GM18502 (cell line): ENCODE data around the gene WNK2.

ENCODE experiments used
- ATAC-seq: cut with Tn5 transposase; IDR thresholded peaks from one replicate; pipeline ENCODE4 v1.9.1; 2021; ENCODE audit warnings: mild to moderate bottlenecking; ENCODE audit not compliant: unreplicated experiment, poor library complexity

Gene WNK2

DNA sequence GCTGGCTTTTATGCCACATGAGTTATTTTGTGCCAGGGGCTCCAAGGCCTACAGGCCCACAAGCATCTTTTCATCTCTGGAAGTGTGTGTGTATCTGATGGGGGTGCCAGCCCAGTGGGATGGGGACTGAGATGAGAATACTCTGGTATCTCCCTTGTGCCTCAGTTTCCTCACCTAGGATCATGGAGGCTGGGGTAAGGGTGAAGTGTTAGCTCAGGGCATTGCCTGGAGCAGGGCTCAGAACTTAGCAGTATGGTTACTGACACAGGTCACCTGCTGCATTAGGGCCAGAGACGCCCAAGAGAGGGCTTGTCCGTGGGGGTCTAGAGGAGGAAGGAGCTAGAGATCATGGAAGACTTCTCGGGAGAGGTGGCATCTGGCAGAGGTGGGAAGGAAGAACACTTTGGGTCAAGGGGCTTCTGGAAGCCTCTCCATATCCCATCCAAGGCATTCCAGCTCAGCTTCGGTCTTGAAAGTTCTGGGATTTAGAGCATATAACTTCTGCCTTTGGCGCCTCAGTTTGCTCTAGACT lies 742 bp upstream of the WNK2 start:
- no peak for ATAC-seq

DNA sequence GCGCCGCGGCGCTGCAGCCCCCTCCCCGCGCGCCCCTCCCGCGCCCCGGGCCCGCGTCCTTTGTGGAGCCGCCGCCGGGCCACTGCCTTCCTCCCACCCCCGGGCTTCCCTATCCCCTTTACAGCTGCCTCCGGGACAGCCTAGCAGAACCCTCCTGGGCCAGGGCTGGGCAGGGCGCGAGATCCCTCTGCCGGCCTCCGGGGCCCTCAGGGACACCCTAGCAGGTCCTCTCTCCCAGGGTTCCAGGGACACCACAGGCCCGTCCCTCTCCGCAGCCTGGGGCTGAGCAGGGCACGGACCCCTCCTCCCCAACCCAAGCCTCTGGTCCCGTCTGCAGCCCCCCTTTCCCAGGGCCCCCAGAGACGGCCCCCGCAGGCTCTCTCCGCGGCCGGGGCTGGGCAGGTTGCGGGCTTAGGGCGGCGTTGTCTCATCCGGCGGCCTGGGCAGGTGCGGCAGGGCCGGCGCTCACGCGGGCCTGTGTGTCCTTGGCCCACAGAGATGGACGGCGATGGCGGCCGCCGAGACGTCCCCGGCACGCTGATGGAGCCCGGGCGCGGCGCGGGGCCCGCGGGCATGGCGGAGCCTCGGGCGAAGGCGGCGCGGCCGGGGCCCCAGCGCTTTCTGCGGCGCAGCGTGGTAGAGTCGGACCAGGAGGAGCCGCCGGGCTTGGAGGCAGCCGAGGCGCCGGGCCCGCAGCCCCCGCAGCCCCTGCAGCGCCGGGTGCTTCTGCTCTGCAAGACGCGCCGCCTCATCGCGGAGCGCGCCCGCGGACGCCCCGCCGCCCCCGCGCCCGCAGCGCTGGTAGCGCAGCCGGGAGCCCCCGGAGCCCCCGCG lies 710 bp downstream of the WNK2 start:
- ATAC-seq: no peak

DNA sequence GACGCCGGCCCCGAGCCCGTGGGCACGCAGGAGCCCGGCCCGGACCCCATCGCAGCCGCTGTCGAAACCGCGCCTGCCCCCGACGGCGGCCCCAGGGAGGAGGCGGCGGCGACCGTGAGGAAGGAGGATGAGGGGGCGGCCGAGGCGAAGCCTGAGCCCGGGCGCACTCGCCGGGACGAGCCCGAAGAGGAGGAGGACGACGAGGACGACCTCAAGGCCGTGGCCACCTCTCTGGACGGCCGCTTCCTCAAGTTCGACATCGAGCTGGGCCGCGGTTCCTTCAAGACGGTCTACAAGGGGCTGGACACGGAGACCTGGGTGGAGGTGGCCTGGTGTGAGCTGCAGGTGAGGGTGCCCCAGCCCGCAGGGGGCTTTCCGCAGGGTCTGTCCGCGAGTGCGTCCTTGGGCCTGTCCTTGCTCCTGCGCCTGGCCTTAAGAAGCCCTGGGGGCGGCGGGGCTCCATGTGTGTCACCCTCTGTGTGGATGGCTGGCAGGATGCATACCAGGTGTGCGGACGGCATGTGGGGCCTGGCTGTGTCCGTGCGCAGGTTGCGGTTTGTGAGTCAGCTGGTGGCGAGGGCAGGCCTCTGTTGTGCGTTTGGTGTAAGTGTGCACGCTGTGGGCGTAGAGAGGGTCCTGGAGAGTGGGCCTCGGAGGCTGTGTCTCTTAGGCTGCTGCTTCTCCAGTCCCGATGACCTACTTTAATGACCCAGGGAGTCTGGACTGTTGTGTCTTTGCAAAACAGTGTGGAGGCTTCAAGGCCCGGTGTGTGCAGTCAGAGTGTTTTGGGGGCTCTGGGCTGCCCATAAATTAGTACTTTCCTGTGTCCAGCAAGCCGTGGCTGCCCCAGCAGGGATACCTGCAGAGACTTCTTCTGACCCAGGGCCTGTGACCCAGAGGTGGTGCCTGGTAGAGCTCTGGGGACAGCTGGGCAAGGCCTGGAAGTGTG lies 1.6 kb downstream of the WNK2 start:
- no peak for ATAC-seq

DNA sequence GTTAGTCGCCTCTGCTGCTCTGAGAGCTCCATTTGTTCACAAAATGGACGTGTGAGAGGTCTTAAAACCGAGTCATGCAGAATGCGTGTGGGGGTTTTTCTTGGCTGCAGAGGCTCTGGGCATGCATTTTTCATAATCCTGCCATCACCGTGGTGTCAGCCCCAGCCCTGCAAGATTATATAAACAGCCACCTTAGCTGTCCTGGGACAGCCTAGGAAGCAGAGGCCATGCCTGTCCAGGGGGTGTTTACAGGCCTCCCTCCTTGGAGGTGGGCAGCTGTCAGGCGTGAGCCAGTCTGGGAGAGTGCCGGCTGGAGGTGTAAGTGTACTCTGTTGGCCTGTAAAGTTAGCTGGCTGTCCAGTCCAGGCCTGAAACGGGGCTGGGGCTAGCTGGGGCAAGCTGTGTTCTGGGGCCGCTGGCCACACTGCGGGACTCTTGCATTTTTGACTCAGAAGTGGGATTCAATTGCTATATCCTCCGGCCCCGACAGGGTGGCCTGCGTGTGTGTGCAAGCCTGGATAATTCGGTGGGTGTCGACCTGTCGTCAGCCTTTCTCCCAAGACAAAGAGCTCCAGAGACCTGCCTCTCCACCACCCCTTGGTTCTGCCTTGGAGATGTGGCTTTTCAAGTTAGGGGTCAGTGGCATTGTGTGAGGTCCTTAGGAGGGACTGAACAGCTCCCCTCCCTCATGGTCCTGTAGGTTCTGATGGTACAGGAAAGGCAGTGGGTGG lies 2.4 kb downstream of the WNK2 start:
- ATAC-seq: no peak

DNA sequence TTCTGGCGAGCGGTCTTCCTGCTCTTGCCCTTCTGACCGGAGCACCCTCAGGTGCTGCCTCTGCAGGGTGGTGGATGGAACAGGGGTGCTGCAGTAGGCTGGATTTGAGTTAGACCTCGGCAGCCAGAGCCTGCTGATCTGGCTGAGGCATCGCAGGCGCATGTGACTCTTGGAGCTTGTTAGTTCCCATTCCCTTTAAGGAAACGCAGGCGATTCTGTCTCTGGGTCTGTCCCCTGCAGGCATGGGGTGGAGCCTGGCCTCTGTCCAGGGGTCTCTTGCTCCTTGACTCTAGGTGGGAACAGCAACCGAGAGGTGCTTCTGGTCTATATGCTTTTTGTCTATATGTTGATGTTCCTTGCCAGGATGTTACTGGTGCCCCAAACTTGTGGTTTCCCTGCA lies 3.1 kb downstream of the WNK2 start:
- ATAC-seq: no peak

DNA sequence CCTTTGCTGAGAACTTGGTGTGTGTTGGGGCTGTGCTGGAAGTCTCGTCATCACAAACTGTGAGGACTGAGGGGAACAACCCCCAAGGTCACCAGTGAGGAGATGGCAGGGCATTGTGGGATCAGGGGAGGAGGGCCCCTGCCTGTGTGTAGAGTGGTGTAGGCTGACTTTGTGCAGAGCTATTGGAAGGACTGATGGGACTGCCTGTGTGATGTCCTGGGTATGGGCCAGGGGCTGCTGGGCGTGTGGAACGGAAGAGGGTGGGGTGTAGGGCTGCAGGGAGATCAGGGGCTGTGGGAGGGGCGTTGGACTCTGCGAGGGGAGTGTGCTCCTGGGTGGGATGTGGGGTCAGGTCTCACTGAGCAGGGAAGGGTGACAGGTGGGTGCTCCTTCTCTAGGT lies 3.6 kb downstream of the WNK2 start:
- ATAC-seq: no peak

DNA sequence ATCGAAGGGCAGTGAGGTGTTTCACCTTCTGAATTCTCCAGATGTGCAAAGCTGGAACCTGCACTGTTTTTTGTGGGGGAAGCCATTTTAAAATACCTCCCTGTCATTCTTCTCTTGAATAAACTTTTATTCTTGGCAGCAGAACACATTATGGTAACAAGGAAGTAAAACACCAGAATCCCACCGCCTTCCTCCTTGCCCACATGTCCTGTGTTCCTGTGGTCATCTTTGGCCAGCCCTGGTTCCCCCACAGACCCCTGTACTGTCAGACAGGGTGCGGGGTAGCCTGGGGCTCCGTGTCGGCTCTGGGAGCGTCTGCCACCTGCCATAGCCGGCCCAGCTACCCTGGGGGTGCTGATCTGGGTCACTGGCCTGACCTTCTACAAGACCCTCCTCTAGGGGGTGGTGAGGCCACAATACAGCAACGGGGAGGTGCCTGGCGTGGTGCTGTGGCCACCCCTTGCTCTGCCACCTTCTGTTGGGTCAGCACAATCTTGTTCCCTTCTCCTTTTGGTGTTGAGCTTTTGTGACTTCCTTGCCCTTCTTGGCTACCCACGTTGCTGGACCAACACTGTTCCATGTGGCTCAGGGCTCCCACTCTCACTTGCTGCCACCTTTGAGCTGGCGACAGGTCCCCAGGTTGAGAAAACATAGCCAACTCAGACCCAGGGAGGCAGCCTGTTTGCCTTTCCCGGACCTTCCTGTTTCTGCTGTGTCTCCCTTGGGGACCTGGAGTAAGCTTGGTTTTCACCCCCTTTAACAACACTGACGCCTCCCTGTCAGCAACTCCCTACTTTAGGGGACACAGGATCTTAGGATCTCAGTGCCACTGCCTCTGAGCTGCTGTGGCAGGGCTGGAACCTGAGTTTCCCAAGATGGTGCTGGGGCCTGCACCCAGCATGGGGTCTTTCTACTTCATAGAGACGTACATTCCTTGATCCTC lies 4.8 kb downstream of the WNK2 start:
- no peak for ATAC-seq

DNA sequence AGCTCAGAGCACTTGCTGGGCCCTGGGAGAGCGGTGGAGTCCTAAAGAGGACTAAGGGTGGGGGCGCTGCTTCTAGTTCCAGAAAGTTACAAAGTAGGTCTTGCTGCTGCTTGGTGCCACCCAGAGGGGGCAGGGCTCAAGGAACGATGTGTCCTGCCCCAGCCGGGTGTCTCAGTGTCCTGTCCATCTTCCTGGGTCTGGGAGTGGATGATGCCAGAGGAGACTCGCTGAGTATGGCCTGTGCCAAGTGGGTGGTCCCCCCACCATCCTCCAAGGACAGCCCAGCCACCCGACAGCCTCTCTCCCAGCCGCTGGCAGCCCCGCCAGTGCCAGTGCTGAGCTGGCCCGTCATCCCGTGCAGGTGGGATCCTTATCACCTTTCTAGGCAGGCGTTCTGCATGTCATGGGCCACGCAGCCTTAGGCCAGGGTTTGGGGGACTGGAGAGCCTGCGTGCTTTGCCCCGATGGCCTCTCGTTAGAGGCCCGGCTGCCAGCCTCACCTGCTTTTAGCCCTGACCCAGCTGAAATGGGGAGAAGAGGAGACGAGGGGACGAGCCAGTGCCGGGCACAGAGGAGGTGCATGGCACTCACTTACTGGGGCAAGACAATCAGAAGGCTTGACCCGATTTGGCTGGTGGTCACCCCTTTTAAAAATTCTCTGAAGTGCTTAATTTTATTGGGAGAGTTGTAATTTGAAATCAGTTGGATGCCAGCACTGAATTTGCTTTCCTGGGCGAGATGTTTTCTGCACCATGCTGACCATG lies 5.6 kb downstream of the WNK2 start:
- no peak for ATAC-seq

DNA sequence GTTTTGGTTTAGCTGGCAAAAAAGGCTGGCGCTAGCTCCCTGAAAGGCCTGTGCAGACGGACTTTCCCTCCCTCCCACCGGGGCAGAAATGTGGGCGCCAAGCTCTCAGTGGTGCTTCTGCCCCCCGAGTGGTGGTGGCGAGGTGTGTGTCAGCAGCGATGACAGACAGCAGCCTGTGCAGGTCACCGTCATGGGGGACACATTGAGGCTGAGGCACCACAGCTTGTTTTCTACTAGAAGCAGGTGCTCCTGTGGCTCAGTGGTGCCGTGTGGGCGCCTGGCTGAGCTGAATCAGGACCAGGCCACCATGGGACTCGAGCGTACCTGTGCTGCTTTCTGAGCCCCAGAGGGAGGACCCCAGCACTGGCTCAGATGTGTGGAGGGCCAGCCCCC lies 6.2 kb downstream of the WNK2 start:
- no peak for ATAC-seq

DNA sequence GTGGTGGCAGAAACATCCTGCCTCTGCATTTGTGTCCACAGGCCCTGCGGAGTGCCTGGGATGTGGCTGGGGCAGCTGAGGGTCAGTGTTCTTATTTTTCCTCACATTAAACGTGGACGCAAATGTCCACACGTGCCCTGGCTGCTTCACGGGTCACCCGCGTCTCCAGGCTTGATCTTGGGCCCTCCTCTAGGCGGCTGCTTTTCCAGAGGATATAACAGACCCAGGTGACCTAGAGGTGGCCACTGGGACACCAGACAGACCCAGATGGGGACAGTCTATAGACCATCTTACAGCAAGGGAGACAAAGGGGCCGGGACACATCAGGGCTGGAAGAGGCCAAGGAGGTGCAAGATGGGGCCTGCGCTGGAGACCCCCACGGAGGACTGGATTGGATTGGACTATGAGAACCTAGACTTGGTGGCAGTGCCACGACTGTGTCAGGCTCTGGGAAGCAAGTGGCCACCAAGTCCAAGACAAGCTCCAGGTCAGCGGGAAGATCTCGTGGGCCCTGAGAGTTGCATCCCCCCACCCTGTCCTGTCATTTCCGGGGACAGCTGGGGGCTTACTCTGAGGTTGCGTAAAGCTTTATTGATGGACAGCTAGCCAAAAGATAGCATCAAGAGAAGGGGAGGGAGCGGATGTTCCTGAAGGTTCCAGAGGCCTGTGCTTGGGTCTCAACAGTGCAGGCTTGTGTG lies 6.9 kb downstream of the WNK2 start:
- ATAC-seq: no peak

DNA sequence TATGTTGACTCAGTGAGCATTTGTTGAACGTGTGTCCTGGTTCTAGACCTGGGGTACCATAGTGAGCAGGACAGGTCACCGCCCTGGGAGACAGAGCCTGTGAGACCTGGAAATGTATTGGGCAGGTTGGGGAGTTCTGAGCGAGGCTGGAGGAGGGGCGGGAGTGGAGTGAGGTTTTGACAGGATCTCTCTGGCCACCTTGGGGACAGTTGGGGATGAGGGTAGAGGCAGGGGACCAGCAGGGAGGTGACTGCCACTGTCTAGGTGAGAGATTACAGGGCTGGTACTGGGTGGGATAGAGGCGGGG lies 7.4 kb downstream of the WNK2 start:
- ATAC-seq: no peak

DNA sequence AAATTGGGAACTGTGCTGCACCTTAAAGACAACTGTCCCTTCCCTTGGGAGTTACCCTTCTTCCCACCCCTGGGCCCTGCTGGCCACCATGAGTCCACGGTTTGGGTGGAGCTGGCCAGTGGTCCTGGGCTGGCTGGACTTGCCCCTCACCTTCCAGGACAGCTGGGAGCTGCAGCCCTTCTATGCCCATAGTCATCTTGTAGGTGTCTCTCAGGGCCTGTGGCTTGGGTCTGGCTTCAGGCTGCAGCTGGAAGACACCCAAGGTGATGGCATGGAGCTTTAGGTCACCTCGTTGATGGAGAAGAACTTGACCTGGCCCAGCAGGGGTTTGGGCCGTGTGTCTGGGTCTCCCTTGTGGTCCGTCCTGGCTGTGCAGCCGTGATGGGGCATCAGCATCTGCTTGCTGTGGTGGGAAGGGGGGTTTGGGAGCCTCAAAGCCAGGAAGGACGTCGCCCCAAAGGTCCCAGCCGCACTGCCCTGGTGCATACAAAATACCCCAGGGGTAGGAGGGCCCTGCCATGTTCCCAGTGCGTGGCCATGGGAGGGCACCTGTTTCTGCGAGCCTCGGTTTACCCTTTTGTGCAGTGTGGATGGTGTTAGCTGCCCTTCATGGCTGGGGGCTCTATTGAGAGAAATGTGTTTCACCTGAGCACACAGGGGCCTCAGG lies 8.9 kb downstream of the WNK2 start:
- no peak for ATAC-seq

DNA sequence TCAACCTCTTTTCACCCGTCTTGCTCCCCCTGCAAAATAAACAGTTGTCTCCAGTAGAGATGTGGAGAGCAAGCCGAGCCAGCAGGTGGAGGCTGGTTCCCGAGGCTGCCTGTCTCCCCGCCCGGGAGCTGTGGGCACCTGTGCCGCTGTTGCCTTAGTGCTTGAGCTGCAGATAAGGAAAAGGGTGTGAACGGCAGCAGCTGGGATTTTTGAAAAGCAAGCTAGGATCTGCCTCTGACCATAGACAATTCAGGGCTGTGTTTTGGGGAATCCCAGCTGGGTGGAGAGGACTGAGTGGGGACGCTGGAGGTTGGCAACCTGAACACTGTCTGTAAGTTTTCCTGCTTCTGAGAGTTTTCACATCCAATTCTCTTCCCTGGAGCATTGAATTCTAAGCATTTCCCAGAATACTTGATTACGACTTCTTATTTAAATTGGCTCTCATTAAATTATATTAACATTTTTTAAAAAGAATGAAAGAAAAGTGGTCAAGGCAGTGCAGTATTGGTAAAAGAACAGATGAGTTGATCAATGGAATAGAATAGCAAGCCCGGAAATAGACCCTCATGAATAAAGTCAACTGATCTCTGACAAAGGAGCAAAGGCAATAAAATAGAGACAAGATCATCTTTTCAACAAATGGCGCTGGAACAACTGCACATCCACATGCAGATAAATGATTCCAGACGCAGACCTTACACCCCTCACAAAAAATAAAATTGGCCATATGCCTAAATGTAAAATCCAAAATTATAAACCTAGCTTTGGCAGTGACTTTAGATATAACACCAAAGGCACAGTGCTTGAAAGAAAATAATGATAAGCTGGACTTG lies 9.7 kb downstream of the WNK2 start:
- no peak for ATAC-seq

DNA sequence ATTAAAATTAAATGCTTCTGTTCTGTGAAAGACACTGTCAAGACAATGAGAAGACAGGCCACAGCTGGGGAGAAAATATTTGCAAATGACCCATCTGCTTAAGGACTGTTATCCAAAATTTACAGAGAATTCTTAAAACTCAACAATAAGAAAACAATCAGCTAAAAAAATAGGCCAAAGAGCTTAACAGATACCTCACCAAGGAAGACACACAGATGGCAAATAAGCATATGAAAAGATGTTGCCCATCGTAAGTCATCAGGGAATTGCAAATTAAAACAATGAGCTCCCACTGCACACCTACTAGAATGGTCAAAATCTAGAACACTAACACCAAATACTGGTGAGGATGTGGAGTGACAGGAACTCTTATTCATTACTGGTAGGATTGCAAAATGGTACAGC lies 10.3 kb downstream of the WNK2 start:
- ATAC-seq: no peak

DNA sequence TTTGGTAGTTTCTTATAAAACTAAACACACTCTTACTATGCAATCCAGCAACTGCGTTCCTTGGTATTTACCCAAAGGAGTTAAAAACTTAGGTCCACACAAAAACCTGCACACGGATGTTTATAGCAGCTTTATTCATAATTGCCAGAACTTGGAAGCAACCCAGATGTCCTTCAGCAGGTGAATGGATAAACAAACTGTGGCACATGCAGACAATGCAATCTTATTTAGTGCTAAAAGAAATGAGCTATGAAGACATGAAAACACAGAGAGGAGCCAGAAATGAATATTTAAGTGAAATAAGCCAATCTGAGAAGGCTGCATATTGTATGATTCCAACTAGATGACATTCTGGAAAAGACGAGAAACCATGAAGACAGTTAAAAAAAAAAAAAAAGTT lies 10.7 kb downstream of the WNK2 start:
- no peak for ATAC-seq

DNA sequence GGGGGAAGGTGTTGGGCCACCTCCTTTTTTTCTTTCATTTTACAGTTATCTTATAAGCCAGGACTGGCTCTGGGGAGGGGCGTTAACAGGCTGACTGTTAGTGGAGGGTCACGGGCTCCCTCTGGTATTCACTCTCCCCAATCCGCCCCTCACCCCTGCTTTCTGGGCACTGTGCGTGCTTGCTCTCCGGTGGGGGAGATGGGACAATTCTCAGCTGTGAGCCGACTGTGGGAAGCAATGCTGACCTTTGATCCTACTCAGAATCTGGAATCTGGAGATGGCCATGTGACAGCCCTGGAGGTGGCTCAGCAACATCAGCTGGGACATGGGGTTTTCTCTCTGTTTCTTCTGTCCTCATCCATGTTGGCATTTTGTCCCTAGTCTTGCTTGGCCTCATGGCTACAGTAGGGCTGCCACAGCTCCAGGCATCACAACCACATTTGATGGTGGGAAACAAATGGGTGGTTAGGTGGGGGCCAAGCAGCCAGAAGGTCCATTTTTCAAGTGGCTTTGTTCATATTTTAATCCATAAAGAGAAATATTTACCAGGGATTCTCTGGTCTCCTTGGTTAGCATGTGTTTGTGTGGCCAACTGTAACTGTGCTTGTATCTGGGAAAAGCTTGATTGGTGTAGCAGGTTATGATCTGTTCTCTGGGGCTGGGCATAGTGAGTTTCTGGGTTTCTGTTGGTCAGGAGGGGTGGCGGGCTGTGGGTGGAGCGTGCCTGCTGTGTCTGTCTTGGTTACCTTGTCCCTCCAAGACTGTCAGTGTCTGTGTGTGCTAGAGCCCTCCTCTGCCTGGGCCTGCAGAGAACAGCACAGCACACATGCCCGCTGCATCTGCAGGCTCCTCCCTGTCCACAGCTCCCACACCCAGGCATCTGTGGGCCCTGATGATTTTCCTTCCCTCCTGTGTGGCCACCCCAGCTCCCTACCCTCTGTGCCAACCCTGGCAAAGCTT lies 12.4 kb downstream of the WNK2 start:
- ATAC-seq: no peak
